ENCODE data around the gene LRRTM2.
"Not testable (repeated sequence)": the region's sequence is repeated elsewhere in the genome, so short reads cannot be mapped to it uniquely, and the experiment has no call there.

LRRTM2 gene

GRCh38 chr5:138874771-138875551 lies at the start of gene LRRTM2:
TSS of gene LRRTM2 (minus strand) at chr5:138875335. CDS start at chr5:138874911, 424 bp downstream.
- peak within 1 kb of the TSS; percentile 49 for H3K4me3 ChIP-seq (replicated peaks; ENCODE audit: low read depth, low read length)
- peak; percentile 77 for DNase-seq (ENCODE audit: extremely low read depth, low read depth)
- TF ChIP-seq CTCF (IDR thresholded peaks at IDR 0.05; ENCODE audit: low read depth, low read length, missing control alignments): no peak

- no peak for TF ChIP-seq CTCF (IDR thresholded peaks at IDR 0.05; ENCODE audit: low read depth, low read length, missing control alignments)
- no peak overlapping the region for H3K4me3 ChIP-seq (replicated peaks; ENCODE audit: low read depth, low read length)
These were observed 47.4 kb upstream of the LRRTM2 start for GRCh38 chr5:138922494-138922893.

GRCh38 chr5:138921362-138921761 lies 46.2 kb upstream of the LRRTM2 start:
- not testable (repeated sequence) for DNase-seq (ENCODE audit: extremely low read depth, low read depth)

More at GRCh38 chr5:138922494-138922893, 47.4 kb upstream of the LRRTM2 start:
- no peak for DNase-seq (ENCODE audit: extremely low read depth, low read depth)

GRCh38 chr5:138920181-138920580 lies 45.0 kb upstream of the LRRTM2 start:
- TF ChIP-seq CTCF (IDR thresholded peaks at IDR 0.05; ENCODE audit: low read depth, low read length, missing control alignments): no peak
- no peak for DNase-seq (ENCODE audit: extremely low read depth, low read depth)
- no peak overlapping the region for H3K4me3 ChIP-seq (replicated peaks; ENCODE audit: low read depth, low read length)

More at GRCh38 chr5:138921362-138921761, 46.2 kb upstream of the LRRTM2 start:
- not testable (repeated sequence) for H3K4me3 ChIP-seq (replicated peaks; ENCODE audit: low read depth, low read length)

GRCh38 chr5:138918686-138919085 lies 43.6 kb upstream of the LRRTM2 start:
- no peak overlapping the region for H3K4me3 ChIP-seq (replicated peaks; ENCODE audit: low read depth, low read length)
- no peak for TF ChIP-seq CTCF (IDR thresholded peaks at IDR 0.05; ENCODE audit: low read depth, low read length, missing control alignments)
- DNase-seq (ENCODE audit: extremely low read depth, low read depth): no peak

GRCh38 chr5:138914338-138914737 lies 39.2 kb upstream of the LRRTM2 start:
- TF ChIP-seq CTCF (IDR thresholded peaks at IDR 0.05; ENCODE audit: low read depth, low read length, missing control alignments): no peak
- DNase-seq (ENCODE audit: extremely low read depth, low read depth): no peak
- H3K4me3 ChIP-seq (replicated peaks; ENCODE audit: low read depth, low read length): no peak overlapping the region

GRCh38 chr5:138913773-138914172 lies 38.6 kb upstream of the LRRTM2 start:
- no peak for DNase-seq (ENCODE audit: extremely low read depth, low read depth)
- TF ChIP-seq CTCF (IDR thresholded peaks at IDR 0.05; ENCODE audit: low read depth, low read length, missing control alignments): no peak
- no peak overlapping the region for H3K4me3 ChIP-seq (replicated peaks; ENCODE audit: low read depth, low read length)

Data from HFF-Myc (cell line).